ENCODE results near the gene TMEM143. TPM values are rescaled to one million over a fixed set of nuclear protein-coding genes. Genes with fewer than 3 reads are reported as not detected.

Gene TMEM143
- total and polyA plus RNA-seq, 7 experiments from 2014 or later, result 5.7 to 39.8 (median 14.0) TPM

- H3K4me1 ChIP-seq (ENCODE audit: control insufficient read depth in 2 of 2, insufficient read depth in 2 of 2, low read length in 2 of 2), result peaks cover 46 to 53% of the 10 kb centered on the region in 2 donors
- Mint-ChIP-seq H3K4me3 (peak overlapping the region; percentile 83 to 100 (median 97)), H3K27ac (peak overlapping the region; percentile 93 to 100 (median 97)), H3K9me3 (no peaks in the 10 kb centered on the region), H3K4me1 (peaks cover 28 to 72% (median 56%) of the 10 kb centered on the region in 7 donors), H3K36me3 (peaks cover 0 to 34% (median 15%) of the 10 kb centered on the region in 5 donors), H3K27me3 (no peaks in the 10 kb centered on the region)
- peak overlapping the region; percentile 55 for H3K4me3 ChIP-seq (ENCODE audit: low read length)
- DNase-seq (no peak), ATAC-seq (no peak)
- POLR2A ChIA-PET, result interaction anchor here (0.5 to 10.5 kb wide), 18 partner anchors 12 to 1257 kb away, joined by 3 to 424 read pairs (median 5); partner anchors contain the start of genes CARD8, DBP, EMP3 and KDELR1
- intact Hi-C loops (cut with micrococcal nuclease), result loop anchor here (1.0 to 10.0 kb wide), 12 partner anchors 58 to 1544 kb away; partner anchors contain the start of genes AKT1S1 (in 1 of the 2), AP2A1 (in 1 of the 2), CYTH2 (in 1 of the 2) and DBP (in 1 of the 2)
- H3K9me3 ChIP-seq (ENCODE audit: control insufficient read depth in 2 of 3, low read length in 3 of 3), result no peaks in the 10 kb centered on the region
- CTCF ChIA-PET, result interaction anchor here (0.5 to 12.3 kb wide), 6 partner anchors 12 to 257 kb away, joined by 3 to 217 read pairs (median 5); partner anchors contain the start of genes EMP3 and KDELR1
- H3K27ac ChIP-seq (ENCODE audit: low read depth, low read length), result peak overlapping the region; percentile 93
- H3K36me3 ChIP-seq (ENCODE audit: control insufficient read depth in 2 of 3, insufficient read depth in 3 of 3, low read length in 3 of 3), result peaks cover 0 to 11% (median 3%) of the 10 kb centered on the region in 3 experiments
- H3K27me3 ChIP-seq (ENCODE audit: control insufficient read depth in 2 of 2, insufficient read depth in 2 of 2, low read length in 2 of 2), result no peaks in the 10 kb centered on the region
These were observed 31.4 kb downstream of the TMEM143 start for GRCh38 chr19:48332351-48332661.

- H3K4me3 ChIP-seq (ENCODE audit: low read length), result peak overlapping the region; percentile 51
- intact Hi-C loops (cut with micrococcal nuclease), result loop anchor here (1.0 to 10.0 kb wide), 8 partner anchors 34 to 1437 kb away; partner anchors contain the start of genes AP2A1 (in 1 of the 2), DBP (in 1 of the 2), FTL (in 1 of the 2) and RPL18 (in 1 of the 2)
- Mint-ChIP-seq H3K9me3 (no peaks in the 10 kb centered on the region), H3K27ac (peak overlapping the region; percentile 91 to 100 (median 98)), H3K4me1 (peaks cover 28 to 90% (median 71%) of the 10 kb centered on the region in 7 donors), H3K36me3 (peaks cover 0 to 50% (median 15%) of the 10 kb centered on the region in 5 donors), H3K4me3 (peak overlapping the region; percentile 81 to 100 (median 94)), H3K27me3 (no peaks in the 10 kb centered on the region)
- peaks cover 56 to 62% of the 10 kb centered on the region in 2 donors for H3K4me1 ChIP-seq (ENCODE audit: control insufficient read depth in 2 of 2, insufficient read depth in 2 of 2, low read length in 2 of 2)
- H3K27me3 ChIP-seq (ENCODE audit: control insufficient read depth in 2 of 2, insufficient read depth in 2 of 2, low read length in 2 of 2), result no peaks in the 10 kb centered on the region
- ChIA-PET POLR2A (interaction anchor here (0.9 to 10.5 kb wide), 14 partner anchors 9 to 1521 kb away, joined by 3 to 424 read pairs (median 3); partner anchors contain the start of genes CA11, CARD8, EMP3 and KDELR1), CTCF (interaction anchor here (0.8 to 12.3 kb wide), 3 partner anchors 9 to 512 kb away, joined by 3 to 217 read pairs (median 3); partner anchors contain the start of gene EMP3)
- no peaks in the 10 kb centered on the region for H3K9me3 ChIP-seq (ENCODE audit: control insufficient read depth in 2 of 3, low read length in 3 of 3)
- ATAC-seq (peak; percentile 46), DNase-seq (peak; percentile 62 to 92 (median 90))
- H3K36me3 ChIP-seq (ENCODE audit: control insufficient read depth in 2 of 3, insufficient read depth in 3 of 3, low read length in 3 of 3), result peaks cover 0 to 12% (median 3%) of the 10 kb centered on the region in 3 experiments
- peak overlapping the region; percentile 93 for H3K27ac ChIP-seq (ENCODE audit: low read depth, low read length)
These were observed 33.6 kb downstream of the TMEM143 start for GRCh38 chr19:48330012-48330681.

GRCh38 chr19:48329167-48329891 is 34.4 kb downstream of the TMEM143 start:
- POLR2A ChIA-PET, result interaction anchor here (0.5 to 10.5 kb wide), 15 partner anchors 9 to 1522 kb away, joined by 3 to 424 read pairs (median 3); partner anchors contain the start of genes CA11, CARD8, EMP3 and PTOV1
- intact Hi-C loops (cut with micrococcal nuclease), result loop anchor here (5.0 to 10.0 kb wide), 3 partner anchors 665 to 1263 kb away; partner anchors contain the start of genes BICRA (in 1 of the 2), GYS1 (in 1 of the 2), PRR12 (in 1 of the 2) and RUVBL2 (in 1 of the 2)

GRCh38 chr19:48325265-48325910 is 38.4 kb downstream of the TMEM143 start, which contains the start of gene EMP3:
Gene EMP3, plus strand, starts transcription at chr19:48325552. Its CDS starts 1,293 bp downstream, at chr19:48326845.
- Histone ChIP-seq H3K36me3 (ENCODE audit: control insufficient read depth in 2 of 3, insufficient read depth in 3 of 3, low read length in 3 of 3) (peaks cover 0 to 8% (median 3%) of the 10 kb centered on the region in 3 experiments), H3K4me1 (ENCODE audit: control insufficient read depth in 2 of 2, insufficient read depth in 2 of 2, low read length in 2 of 2) (peaks cover 71% of the 10 kb centered on the region in 2 donors), H3K9me3 (ENCODE audit: control insufficient read depth in 2 of 3, low read length in 3 of 3) (no peaks in the 10 kb centered on the region), H3K27me3 (ENCODE audit: control insufficient read depth in 2 of 2, insufficient read depth in 2 of 2, low read length in 2 of 2) (no peaks in the 10 kb centered on the region), H3K27ac (ENCODE audit: low read depth, low read length) (peak within 1 kb of the TSS; percentile 100), H3K4me3 (ENCODE audit: low read length) (peak within 1 kb of the TSS; percentile 89)
- peaks cover 0 to 3% (median 0%) of the 10 kb centered on the region in 11 donors for H3K9me3 Mint-ChIP-seq
- H3K27ac Mint-ChIP-seq, result peak within 1 kb of the TSS; percentile 96 to 100 (median 99)
- H3K36me3 Mint-ChIP-seq, result peaks cover 0 to 54% (median 10%) of the 10 kb centered on the region in 5 donors
- ChIA-PET POLR2A (interaction anchor here (0.7 to 10.3 kb wide), 6 partner anchors 9 to 312 kb away, joined by 3 to 424 read pairs (median 4); partner anchors contain the start of genes DBP, SYNGR4 and TMEM143), CTCF (interaction anchor here (0.6 to 10.3 kb wide), 3 partner anchors 10 to 163 kb away, joined by 3 to 217 read pairs (median 7); no protein-coding TSS in a partner anchor)
- peaks cover 37 to 90% (median 76%) of the 10 kb centered on the region in 7 donors for H3K4me1 Mint-ChIP-seq
- H3K4me3 Mint-ChIP-seq, result peak within 1 kb of the TSS; percentile 92 to 99 (median 96)
- intact Hi-C loops (cut with micrococcal nuclease), result loop anchor here (5.0 to 10.0 kb wide), 3 partner anchors 669 to 1267 kb away; partner anchors contain the start of genes BICRA (in 1 of the 2), GYS1 (in 1 of the 2), PRR12 (in 1 of the 2) and RUVBL2 (in 1 of the 2)
- DNase-seq (peak; percentile 61 to 89 (median 86)), ATAC-seq (peak; percentile 46)
- no peaks in the 10 kb centered on the region for H3K27me3 Mint-ChIP-seq

More at GRCh38 chr19:48329167-48329891, 34.4 kb downstream of the TMEM143 start:
- H3K4me3 ChIP-seq (ENCODE audit: low read length), result peak overlapping the region; percentile 51
- no peaks in the 10 kb centered on the region for H3K27me3 ChIP-seq (ENCODE audit: control insufficient read depth in 2 of 2, insufficient read depth in 2 of 2, low read length in 2 of 2)
- Mint-ChIP-seq H3K9me3 (no peaks in the 10 kb centered on the region), H3K27me3 (no peaks in the 10 kb centered on the region), H3K27ac (peak overlapping the region; percentile 91 to 100 (median 98)), H3K36me3 (peaks cover 0 to 53% (median 15%) of the 10 kb centered on the region in 5 donors), H3K4me1 (peaks cover 24 to 90% (median 67%) of the 10 kb centered on the region in 7 donors), H3K4me3 (peak overlapping the region; percentile 81 to 100 (median 94))
- ATAC-seq (no peak), DNase-seq (peak in 7 of 9 donors; percentile 15 to 64 (median 27))
- peak overlapping the region; percentile 93 for H3K27ac ChIP-seq (ENCODE audit: low read depth, low read length)
- H3K4me1 ChIP-seq (ENCODE audit: control insufficient read depth in 2 of 2, insufficient read depth in 2 of 2, low read length in 2 of 2), result peaks cover 58 to 67% of the 10 kb centered on the region in 2 donors
- peaks cover 0 to 12% (median 3%) of the 10 kb centered on the region in 3 experiments for H3K36me3 ChIP-seq (ENCODE audit: control insufficient read depth in 2 of 3, insufficient read depth in 3 of 3, low read length in 3 of 3)
- CTCF ChIA-PET, result interaction anchor here (0.9 to 12.3 kb wide), 2 partner anchors 9 to 512 kb away, joined by 3 to 217 read pairs; partner anchors contain the start of gene EMP3
- H3K9me3 ChIP-seq (ENCODE audit: control insufficient read depth in 2 of 3, low read length in 3 of 3), result no peaks in the 10 kb centered on the region

Measured in naive thymus-derived CD4-positive, alpha-beta T cell (primary cell).